ENCODE measurements around the gene HM13.

- no peak for TF ChIP-seq CTCF (IDR thresholded peaks at IDR 0.05)
- no peak for TF ChIP-seq POLR2A (IDR thresholded peaks at IDR 0.05)
Observed at GRCh38 chr20:31562241-31562640, 48.0 kb downstream of the HM13 start.
